ENCODE data around the gene ICAM1. TPM values are rescaled to one million over a fixed set of nuclear protein-coding genes. Genes with fewer than 3 reads are reported as not detected.

Gene ICAM1
- total and polyA plus RNA-seq, 2 of the 13 experiments (the other 11 are each of a cell fraction or from before 2014, with no cell fraction given) = 37.9 to 98.4 TPM

- TF ChIP-seq ZNF558 (CRISPR knock-in tag; IDR thresholded peaks at IDR 0.05; ENCODE audit: borderline replicate concordance) = no peak
- no peak for TF ChIP-seq ZBTB20 (CRISPR knock-in tag; IDR thresholded peaks at IDR 0.05; ENCODE audit: borderline replicate concordance, low read depth)
- no peak for TF ChIP-seq ZNF792 (CRISPR knock-in tag; IDR thresholded peaks at IDR 0.05)
- 0 out of 2 replicates have a peak, but pooled peaks have one; percentile 33 for TF ChIP-seq ATF7-NPFF (CRISPR knock-in tag; IDR thresholded peaks at IDR 0.05; ENCODE audit: low read depth)
- TF ChIP-seq NRL (CRISPR knock-in tag; IDR thresholded peaks at IDR 0.05; ENCODE audit: borderline replicate concordance) = no peak
- no peak for TF ChIP-seq MXI1 (IDR thresholded peaks at IDR 0.05; ENCODE audit: borderline replicate concordance, low read depth, low read length)
- TF ChIP-seq ZNF232 (CRISPR knock-in tag; IDR thresholded peaks at IDR 0.05; ENCODE audit: borderline replicate concordance) = 0 out of 2 replicates have a peak, but pooled peaks have one; percentile 19
- TF ChIP-seq TEF (CRISPR knock-in tag; IDR thresholded peaks at IDR 0.05) = no peak
- no peak for TF ChIP-seq CREB1 (IDR thresholded peaks at IDR 0.05)
- TF ChIP-seq CREB1 (CRISPR knock-in tag; IDR thresholded peaks at IDR 0.05) = no peak
- no peak for TF ChIP-seq ZNF703 (CRISPR knock-in tag; IDR thresholded peaks at IDR 0.05; ENCODE audit: borderline replicate concordance)
- TF ChIP-seq ZBTB33 (CRISPR knock-in tag; IDR thresholded peaks at IDR 0.05) = no peak
- TF ChIP-seq AKNA (CRISPR knock-in tag; IDR thresholded peaks at IDR 0.05; ENCODE audit: borderline replicate concordance) = no peak
- no peak for TF ChIP-seq TBX2 (CRISPR knock-in tag; IDR thresholded peaks at IDR 0.05; ENCODE audit: borderline replicate concordance)
- TF ChIP-seq GABPB1 (CRISPR knock-in tag; IDR thresholded peaks at IDR 0.05) = no peak
- TF ChIP-seq POGK (CRISPR knock-in tag; conservative IDR thresholded peaks at IDR 0.05) = no peak
- no peak for TF ChIP-seq PRDM4 (CRISPR knock-in tag; IDR thresholded peaks at IDR 0.05; ENCODE audit: borderline replicate concordance)
Observed at GRCh38 chr19:10230173-10230860, 40.6 kb upstream of the ICAM1 start (continued).

Measured in HepG2 (cell line).